ENCODE data around the gene DNMT3A.

Gene DNMT3A

DNA sequence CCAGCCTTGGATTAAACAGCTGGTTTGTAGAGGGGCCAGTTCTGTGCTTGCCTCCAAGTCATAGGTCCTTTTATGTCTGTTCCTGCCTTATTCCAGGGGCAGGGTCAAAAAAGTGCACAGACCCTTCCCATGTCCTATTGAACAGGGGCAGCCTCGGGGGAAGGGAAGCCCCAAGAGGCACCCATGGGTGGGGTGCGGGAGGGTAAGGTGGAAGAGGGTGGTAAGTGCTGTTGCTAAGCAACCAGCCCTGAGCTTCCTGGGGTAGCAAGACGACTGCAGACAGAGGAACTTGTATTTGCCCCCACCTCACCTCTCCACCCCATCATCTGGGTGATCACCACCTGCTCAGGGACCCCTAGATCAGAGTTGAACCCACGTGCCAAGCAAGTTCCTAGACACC, 7.7 kb downstream of the DNMT3A start:
- TF ChIP-seq, protein P1, sequence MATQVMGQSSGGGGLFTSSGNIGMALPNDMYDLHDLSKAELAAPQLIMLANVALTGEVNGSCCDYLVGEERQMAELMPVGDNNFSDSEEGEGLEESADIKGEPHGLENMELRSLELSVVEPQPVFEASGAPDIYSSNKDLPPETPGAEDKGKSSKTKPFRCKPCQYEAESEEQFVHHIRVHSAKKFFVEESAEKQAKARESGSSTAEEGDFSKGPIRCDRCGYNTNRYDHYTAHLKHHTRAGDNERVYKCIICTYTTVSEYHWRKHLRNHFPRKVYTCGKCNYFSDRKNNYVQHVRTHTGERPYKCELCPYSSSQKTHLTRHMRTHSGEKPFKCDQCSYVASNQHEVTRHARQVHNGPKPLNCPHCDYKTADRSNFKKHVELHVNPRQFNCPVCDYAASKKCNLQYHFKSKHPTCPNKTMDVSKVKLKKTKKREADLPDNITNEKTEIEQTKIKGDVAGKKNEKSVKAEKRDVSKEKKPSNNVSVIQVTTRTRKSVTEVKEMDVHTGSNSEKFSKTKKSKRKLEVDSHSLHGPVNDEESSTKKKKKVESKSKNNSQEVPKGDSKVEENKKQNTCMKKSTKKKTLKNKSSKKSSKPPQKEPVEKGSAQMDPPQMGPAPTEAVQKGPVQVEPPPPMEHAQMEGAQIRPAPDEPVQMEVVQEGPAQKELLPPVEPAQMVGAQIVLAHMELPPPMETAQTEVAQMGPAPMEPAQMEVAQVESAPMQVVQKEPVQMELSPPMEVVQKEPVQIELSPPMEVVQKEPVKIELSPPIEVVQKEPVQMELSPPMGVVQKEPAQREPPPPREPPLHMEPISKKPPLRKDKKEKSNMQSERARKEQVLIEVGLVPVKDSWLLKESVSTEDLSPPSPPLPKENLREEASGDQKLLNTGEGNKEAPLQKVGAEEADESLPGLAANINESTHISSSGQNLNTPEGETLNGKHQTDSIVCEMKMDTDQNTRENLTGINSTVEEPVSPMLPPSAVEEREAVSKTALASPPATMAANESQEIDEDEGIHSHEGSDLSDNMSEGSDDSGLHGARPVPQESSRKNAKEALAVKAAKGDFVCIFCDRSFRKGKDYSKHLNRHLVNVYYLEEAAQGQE (IDR thresholded peaks at IDR 0.05; ENCODE audit: insufficient read depth in 1 of 2, low read depth in 2 of 2, low read length in 2 of 2): no peak
- TF ChIP-seq SIN3A (IDR thresholded peaks at IDR 0.05; ENCODE audit: borderline replicate concordance, insufficient read depth, low read length) (no peak), TAF1 (IDR thresholded peaks at IDR 0.05; ENCODE audit: borderline replicate concordance, insufficient read depth, low read length) (no peak), FOXP2 (optimal IDR thresholded peaks at IDR 0.05; ENCODE audit: borderline replicate concordance, extremely low read depth, extremely low read length, insufficient read depth) (no peak), POLR2AphosphoS5 (IDR thresholded peaks at IDR 0.05; ENCODE audit: low read depth, low read length) (no peak)

DNA sequence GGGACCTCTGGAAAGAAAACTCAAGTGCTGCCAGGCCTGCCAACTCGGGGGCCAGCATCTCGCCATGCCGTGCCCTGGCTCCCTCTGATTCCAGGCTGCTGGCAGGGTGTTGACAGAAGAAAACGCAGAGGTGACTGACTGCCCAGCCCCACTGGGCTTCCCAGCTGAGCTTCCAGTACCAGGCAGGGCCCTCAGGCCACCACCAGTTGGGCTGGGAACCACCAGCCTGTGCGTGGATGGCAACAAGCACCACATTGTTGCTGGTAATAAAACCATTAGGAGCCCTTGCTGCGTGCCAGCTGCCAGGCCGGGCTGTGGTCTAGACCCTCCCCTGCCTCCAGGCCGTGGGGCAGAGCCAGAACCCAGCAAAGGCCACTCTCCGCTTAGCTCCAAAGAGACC, 9.2 kb downstream of the DNMT3A start:
- TF ChIP-seq FOXP2 (optimal IDR thresholded peaks at IDR 0.05; ENCODE audit: borderline replicate concordance, extremely low read depth, extremely low read length, insufficient read depth) (no peak), TAF1 (IDR thresholded peaks at IDR 0.05; ENCODE audit: borderline replicate concordance, insufficient read depth, low read length) (no peak), POLR2AphosphoS5 (IDR thresholded peaks at IDR 0.05; ENCODE audit: low read depth, low read length) (no peak), SIN3A (IDR thresholded peaks at IDR 0.05; ENCODE audit: borderline replicate concordance, insufficient read depth, low read length) (no peak)
- TF ChIP-seq, protein P1 (IDR thresholded peaks at IDR 0.05; ENCODE audit: insufficient read depth in 1 of 2, low read depth in 2 of 2, low read length in 2 of 2): no peak

DNA sequence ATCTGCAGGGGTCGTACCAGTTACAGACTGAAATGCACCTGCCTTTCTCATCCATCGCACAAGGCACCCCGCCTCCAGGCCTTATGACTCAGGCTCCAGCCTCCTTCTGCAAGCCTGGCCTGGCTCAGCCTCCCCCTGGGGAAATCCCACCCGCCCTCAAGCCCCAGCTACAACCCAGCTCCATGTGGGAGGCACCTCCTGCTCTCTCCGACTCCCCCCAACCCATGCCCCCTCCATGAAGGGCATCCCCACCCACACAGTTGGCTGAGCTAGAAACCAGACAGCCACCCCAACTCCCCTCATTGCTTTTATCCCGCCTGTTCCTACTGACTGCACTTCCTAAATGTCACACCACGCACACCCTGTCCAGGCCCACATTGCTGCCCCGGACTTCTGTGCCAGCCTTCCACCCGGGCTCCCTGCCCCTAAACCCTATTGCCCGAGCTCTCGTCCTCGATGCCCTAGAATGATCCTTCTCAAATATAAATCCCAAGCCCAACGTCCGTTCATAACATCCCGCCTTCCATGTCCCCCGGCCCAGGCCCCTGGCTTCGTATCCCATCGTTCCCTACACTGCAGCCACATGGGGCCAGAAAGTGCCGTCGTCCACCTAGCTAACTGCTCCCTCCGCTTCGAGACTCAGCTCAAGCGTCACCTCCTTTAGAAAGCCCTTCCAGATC, 9.9 kb downstream of the DNMT3A start:
- TF ChIP-seq POLR2AphosphoS5 (IDR thresholded peaks at IDR 0.05; ENCODE audit: low read depth, low read length): no peak
- no peak for TF ChIP-seq TAF1 (IDR thresholded peaks at IDR 0.05; ENCODE audit: borderline replicate concordance, insufficient read depth, low read length)

DNA sequence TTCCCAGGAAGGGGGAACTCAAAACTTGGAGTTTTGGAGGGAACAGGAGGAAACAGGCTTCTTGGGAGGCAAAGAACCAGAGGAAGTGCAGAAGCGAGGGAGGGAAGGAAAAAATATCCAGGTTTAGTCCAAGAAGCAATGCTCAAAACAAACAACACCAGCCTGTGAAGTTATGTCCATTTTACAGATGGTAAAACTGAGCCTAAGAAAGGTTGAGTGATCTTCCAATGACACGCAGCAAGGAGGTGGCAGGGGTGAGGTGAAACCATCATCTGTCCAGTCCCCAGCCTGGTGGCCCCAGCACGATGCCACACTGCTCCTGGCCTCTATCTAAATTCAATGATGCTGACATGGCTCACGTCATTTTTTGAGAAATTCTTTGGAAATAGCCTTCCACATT, 10.8 kb downstream of the DNMT3A start:
- TF ChIP-seq TAF1 (IDR thresholded peaks at IDR 0.05; ENCODE audit: borderline replicate concordance, insufficient read depth, low read length) (no peak), SIN3A (IDR thresholded peaks at IDR 0.05; ENCODE audit: borderline replicate concordance, insufficient read depth, low read length) (no peak), POLR2AphosphoS5 (IDR thresholded peaks at IDR 0.05; ENCODE audit: low read depth, low read length) (no peak), FOXP2 (optimal IDR thresholded peaks at IDR 0.05; ENCODE audit: borderline replicate concordance, extremely low read depth, extremely low read length, insufficient read depth) (no peak)
- TF ChIP-seq, protein P1 (IDR thresholded peaks at IDR 0.05; ENCODE audit: insufficient read depth in 1 of 2, low read depth in 2 of 2, low read length in 2 of 2): no peak

DNA sequence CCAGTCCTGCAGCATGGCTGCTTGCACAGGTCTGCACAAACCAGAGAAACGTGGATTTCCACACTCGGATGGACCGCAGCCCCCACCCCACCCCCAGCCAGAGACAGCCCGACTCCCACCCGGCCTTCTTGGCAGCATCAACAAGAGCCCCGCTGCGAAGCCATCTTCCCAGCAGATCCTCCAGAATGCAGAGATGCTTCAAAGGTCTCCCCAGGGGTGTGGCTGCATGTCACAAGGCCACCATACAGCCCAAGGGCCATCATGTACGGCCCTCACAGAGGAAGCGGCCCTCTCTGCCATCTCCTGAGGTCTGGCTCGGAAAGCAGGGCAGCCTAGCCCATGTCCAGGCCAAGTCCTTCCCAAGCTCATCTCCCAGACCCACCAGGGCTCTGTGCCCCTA, 11.5 kb downstream of the DNMT3A start:
- TF ChIP-seq FOXP2 (optimal IDR thresholded peaks at IDR 0.05; ENCODE audit: borderline replicate concordance, extremely low read depth, extremely low read length, insufficient read depth) (no peak), SIN3A (IDR thresholded peaks at IDR 0.05; ENCODE audit: borderline replicate concordance, insufficient read depth, low read length) (no peak), TAF1 (IDR thresholded peaks at IDR 0.05; ENCODE audit: borderline replicate concordance, insufficient read depth, low read length) (no peak), POLR2AphosphoS5 (IDR thresholded peaks at IDR 0.05; ENCODE audit: low read depth, low read length) (no peak)
- TF ChIP-seq, protein P1 (IDR thresholded peaks at IDR 0.05; ENCODE audit: insufficient read depth in 1 of 2, low read depth in 2 of 2, low read length in 2 of 2): no peak
